OCI-LY1 (cell line): ENCODE data around the gene FMNL3.

Source experiments
- CTCF ChIP-seq: fragments of 200-600 bp; sonication (generic), shearing (Covaris generic); IDR thresholded peaks from 2 replicates; pipeline ENCODE4 v1.5.1; 2017; ENCODE audit warnings: mild to moderate bottlenecking, antibody characterized with exemption, low read length, moderate library complexity, mixed read lengths
- EZH2 ChIP-seq: fragments of 200-600 bp; sonication (generic), shearing (Covaris generic); IDR thresholded peaks from 2 replicates; pipeline ENCODE4 v1.8.0; 2017; ENCODE audit warnings: borderline replicate concordance, mixed run types, mild to moderate bottlenecking, antibody characterized with exemption, low read length, moderate library complexity, mixed read lengths

GRCh38 chr12:49643135-49643534 is 64.1 kb downstream of the FMNL3 start:
- TF ChIP-seq CTCF = no peak
- no peak for TF ChIP-seq EZH2
